ENCODE results near the gene ZNF180.
A peak's percentile ranks its signal among the peaks of the same experiment; 100 is the strongest.

The ZNF180 gene

DNA sequence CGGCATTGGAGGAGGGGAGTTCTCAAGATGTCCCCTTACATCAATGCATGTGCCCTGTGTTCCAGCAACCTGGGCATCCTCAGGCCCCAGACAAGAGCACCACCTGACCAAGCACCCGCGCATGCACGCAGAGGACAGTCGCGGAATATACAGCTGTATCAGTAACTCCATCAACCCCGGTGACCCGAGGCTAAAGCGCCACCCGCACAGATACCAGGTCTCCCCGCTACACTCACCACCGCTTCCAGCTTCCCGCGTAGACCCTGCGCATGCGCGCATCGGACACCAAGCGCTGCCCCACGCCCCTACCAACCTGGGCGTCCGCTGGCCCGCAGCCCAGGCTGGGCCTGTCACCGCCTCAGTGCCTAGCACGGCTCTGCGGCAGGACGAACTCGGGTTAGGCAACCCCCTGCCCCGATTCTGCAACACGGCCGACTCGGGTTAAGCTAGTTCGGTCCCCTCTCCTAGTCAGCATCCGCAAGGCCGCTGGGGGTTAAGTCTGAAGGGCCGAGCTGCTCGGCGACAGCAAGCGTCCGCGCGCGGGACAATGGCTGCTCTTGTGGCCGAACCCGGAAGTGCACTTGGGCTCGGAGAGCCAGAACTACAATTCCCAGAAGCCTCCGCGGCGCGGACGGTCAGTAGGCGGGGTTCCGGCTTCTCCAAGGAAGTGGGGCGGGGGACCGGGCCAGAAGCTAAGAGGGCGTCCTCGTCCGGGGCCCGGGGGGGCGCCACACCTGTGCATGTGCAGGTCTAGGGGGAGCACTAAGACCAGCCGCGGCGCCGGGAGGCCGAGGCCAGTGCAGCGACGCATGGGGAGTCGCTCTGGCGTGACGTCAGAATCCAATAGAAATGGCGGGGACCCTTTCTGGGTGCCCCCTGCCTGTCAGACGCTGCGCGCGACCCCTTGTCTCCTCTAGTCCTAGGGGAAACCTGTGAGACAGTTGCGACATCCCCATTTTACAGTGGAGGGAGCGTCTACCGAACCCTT, at the start of gene ZNF180:
Gene ZNF180 (minus strand): TSS at position 561 of the 988 bp plus-strand sequence. CDS start 3,188 bp downstream, outside the sequence.
- TF ChIP-seq CTCF (IDR thresholded peaks at IDR 0.05; ENCODE audit: low read length, missing control alignments) = peak; percentile 33
- H3K4me3 ChIP-seq (replicated peaks; ENCODE audit: low read depth, low read length) = peak within 1 kb of the TSS; percentile 93
- DNase-seq (ENCODE audit: low read depth) = peak; percentile 94

- no peak overlapping the region for H3K4me3 ChIP-seq (replicated peaks; ENCODE audit: low read depth, low read length)
- no peak for DNase-seq (ENCODE audit: low read depth)
- TF ChIP-seq CTCF (IDR thresholded peaks at IDR 0.05; ENCODE audit: low read length, missing control alignments) = no peak
Observed at GRCh38 chr19:44549507-44549906, 49.2 kb upstream of the ZNF180 start.

- H3K4me3 ChIP-seq (replicated peaks; ENCODE audit: low read depth, low read length) = no peak overlapping the region
- no peak for TF ChIP-seq CTCF (IDR thresholded peaks at IDR 0.05; ENCODE audit: low read length, missing control alignments)
- peak; percentile 71 for DNase-seq (ENCODE audit: low read depth)
Observed at GRCh38 chr19:44548736-44549135, 48.4 kb upstream of the ZNF180 start.

DNA sequence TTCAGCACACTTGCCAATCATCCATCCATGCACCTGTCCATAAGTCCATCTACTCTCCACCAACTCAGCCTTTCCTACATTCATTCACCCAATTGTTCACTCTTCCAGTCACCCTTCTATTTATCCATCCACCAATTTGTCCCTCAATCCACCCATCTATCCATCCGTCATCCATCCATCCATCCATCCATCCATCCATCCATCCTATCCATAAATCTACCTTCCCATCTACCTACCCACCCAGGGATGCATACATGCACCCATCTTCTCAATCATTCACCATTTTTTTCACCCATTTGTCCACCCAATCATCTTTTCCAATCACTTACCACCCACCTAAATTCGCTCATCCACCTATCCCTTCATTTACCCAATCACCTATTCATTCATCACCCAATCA, 43.7 kb upstream of the ZNF180 start:
- DNase-seq (ENCODE audit: low read depth) = no peak
- H3K4me3 ChIP-seq (replicated peaks; ENCODE audit: low read depth, low read length) = no peak overlapping the region
- no peak for TF ChIP-seq CTCF (IDR thresholded peaks at IDR 0.05; ENCODE audit: low read length, missing control alignments)

DNA sequence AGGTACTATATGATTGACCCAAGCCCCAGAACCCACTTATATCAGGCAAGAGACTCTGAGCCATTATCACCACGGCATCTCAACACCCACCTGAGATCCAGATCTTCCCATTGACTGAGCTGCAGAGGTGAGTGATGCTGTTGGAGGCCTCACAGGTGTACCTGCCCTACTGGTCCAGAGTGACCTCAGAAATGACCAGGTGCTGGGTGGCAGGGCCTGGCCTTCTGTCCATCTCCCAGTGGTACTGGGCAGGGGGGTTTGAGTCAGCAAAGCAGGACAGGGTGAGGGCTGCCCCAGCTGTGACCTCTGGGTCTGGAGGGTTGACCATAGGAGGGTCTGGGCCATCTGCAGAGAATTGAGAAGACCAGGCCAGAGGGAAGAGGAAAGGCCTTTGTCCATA, 42.3 kb upstream of the ZNF180 start:
- no peak overlapping the region for H3K4me3 ChIP-seq (replicated peaks; ENCODE audit: low read depth, low read length)
- TF ChIP-seq CTCF (IDR thresholded peaks at IDR 0.05; ENCODE audit: low read length, missing control alignments) = no peak
- no peak for DNase-seq (ENCODE audit: low read depth)

- no peak for DNase-seq (ENCODE audit: low read depth)
- TF ChIP-seq CTCF (IDR thresholded peaks at IDR 0.05; ENCODE audit: low read length, missing control alignments) = no peak
- H3K4me3 ChIP-seq (replicated peaks; ENCODE audit: low read depth, low read length) = no peak overlapping the region
Observed at GRCh38 chr19:44540736-44541135, 40.4 kb upstream of the ZNF180 start.
